Medulla oblongata (tissue), 1 donor: ENCODE results near the gene THOP1.

Source experiments
- DNase-seq: peaks from one replicate; pipeline ENCODE4 v3.0.0-alpha.2; 2015; ENCODE audit errors: extremely low spot score

Gene THOP1

GRCh38 chr19:2762783-2763496 is 22.4 kb upstream of the THOP1 start:
- DNase-seq: no peak

DNA sequence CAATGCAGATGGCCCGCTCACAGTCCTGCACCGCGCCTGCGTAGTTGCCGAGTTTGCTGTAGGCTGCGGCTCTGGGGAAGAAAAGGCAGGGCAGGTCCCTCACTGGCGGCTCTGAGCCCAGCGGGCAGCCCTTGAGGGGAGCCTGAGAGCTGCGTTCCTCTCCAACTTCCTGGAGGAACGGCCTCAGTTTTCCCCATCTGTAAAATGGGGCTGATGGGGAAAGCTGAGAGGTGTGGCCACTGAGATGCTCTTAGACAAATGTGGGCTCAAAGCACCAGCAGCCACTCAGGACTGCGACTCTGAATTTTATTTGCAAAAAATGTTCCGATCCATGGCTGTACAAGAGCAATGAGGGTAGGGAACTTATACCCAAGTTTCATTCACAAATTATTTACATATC is 21.6 kb upstream of the THOP1 start:
- no peak for DNase-seq

DNA sequence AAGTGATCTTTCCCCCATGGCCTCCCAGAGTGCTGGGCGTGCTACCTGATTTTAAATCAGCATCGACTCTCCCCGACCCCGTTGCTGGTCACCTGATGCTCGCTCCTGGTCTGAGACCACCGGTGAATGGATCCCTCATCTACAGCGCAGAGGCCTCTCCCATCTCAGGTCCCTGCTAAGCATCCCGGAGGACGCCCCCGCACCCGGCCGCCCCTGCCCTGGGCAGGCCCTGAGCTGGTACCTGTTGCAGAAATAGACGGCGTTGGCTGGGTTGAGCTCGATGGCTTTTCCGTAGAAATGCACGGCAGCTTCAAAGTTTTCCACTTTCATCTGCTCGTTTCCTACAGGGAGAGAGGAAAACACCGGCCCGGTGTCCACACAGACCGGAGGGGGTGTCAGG is 20.4 kb upstream of the THOP1 start:
- DNase-seq: no peak

DNA sequence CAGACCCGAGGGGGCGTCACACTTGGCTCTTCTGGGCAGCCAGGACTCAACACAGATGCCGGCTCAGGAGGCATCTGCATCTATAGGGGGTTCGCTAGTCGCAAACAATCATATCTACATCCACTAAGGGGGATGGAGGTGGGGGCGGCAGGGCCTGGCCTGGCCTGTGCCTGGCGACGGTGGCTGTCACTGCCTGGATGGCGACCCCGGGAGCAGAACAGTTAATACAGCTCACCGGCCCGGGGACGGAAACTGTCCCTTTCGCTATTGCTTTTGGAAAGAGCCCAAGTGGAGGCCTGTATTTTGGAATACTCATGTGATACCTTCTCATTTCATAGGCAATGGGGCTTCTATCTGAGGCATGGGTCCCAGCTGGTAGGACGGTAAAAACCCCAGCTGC is 19.9 kb upstream of the THOP1 start:
- DNase-seq: no peak

DNA sequence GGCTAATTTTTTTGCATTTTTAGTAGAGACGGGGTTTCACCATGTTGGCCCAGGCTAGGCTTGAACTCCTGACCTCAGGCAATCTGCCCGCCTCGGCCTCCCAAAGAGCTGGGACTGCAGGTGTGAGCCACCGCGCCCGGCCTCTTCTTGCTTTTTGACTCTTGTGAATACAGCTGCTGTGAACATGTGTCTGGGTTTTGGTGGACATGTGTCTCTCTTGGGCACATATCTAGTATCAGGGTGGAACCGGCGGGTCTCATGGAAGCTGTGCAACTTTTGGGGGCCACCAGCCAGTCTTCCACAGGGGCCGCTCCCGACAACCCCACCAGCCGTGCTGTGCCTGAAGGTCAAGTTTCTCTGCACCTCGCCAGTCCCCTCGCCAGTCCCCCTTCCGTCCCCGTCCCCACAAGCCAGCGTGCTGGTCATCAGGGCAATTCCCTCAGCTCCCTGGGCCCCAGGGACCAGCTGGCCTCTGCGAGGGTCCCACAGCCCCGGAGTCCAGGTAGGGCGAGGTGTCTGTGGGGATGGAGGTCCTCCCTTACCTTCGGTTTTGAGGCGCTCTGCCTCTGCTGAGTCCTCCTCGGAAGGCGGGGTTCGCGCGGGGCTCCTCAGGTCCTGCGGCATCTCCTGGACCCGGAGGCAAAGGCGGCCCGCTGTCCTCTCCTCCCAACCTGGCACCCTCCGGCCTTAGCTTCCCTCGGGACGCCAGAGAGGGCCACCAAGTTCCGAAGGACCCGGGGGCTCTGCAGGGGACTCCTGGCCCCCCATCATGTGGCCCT is 18.5 kb upstream of the THOP1 start:
- no peak for DNase-seq

DNA sequence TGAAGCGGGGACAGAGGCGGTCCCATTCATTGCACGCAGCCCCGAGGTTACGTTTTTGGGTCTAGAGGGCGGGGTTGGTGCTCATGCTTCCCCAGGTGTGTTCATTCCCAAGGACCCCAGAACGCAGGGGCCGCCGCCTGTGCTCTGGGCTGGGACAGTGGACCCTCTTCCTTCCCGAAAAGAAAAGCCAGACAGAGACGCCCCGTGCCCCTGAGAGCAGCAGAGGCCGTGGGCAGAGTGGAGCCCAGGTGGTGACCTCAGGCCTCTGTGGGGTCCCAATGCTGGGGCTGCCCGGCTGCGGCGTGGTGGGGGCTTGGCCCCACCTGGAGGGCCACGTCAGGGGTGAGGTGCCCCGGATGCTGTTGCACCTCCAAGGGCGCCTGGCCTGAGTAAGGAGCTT is 17.6 kb upstream of the THOP1 start:
- DNase-seq: no peak

- no peak for DNase-seq
These were observed 16.8 kb upstream of the THOP1 start for GRCh38 chr19:2768365-2769132.

DNA sequence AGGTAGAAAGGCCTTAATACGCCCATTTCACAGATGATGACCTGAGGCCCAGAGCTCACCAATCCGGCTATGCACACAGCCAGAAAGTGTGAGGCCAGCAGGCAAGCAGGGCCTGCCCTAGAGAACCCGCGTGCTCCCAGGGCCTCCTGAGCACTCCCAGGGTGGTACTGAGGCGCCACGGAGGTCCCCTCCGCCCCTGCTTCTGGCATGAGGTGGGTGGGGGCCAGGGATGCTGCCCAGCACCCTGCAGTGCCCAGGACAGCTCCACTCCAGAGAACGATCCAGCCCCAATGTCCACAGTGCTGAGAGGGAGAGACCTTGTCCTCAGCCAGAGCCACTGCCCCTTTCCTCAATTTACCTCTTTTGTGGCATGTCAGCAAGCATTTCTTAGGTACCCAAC is 16.1 kb upstream of the THOP1 start:
- DNase-seq: no peak

DNA sequence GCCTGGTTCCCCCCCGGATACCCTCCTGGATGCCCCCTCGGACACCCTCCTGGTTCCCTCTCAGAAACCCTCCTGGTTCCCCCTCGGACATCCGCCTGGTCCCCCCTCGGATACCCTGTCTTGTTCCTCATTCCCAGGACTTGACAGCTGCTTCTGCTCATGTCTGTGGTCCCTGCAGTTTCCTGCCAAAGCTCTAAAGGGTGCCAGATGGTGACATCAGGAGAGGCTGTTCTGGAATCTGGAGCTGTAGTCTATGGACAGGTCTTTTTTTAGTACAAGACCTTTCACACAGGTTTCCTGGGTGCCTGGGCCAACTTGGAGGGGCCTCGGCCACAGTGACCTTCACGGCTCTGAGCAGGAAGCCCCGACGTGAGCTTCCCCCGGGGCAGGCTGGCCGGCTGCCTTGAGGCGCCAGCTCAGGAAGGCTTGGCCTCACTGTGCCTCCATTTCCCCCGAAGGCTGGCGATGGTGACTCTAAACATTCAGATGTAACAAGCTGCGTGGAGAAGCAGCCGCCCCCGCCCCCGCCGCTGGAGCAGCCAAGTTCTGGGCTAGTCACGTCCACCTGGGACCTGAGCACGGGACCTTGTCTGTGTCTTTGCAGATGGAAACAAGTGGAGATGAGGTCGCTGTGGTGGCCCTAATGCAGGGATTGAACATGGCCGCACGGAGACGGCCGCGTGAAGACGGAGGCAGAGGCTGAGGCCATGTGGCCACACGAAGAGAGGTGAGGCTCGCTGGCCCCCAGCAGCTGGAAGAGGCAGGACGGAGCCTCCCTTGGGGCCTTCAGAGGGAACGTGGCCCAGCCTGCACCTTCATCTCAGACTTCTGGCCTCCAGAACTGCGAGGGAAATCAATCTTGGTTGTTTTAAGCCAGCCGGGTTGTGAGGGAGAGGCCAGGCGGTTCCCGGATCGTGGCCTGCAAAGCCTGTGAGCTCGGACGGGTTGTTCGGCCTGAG is 15.0 kb upstream of the THOP1 start:
- peak; percentile 75 for DNase-seq

DNA sequence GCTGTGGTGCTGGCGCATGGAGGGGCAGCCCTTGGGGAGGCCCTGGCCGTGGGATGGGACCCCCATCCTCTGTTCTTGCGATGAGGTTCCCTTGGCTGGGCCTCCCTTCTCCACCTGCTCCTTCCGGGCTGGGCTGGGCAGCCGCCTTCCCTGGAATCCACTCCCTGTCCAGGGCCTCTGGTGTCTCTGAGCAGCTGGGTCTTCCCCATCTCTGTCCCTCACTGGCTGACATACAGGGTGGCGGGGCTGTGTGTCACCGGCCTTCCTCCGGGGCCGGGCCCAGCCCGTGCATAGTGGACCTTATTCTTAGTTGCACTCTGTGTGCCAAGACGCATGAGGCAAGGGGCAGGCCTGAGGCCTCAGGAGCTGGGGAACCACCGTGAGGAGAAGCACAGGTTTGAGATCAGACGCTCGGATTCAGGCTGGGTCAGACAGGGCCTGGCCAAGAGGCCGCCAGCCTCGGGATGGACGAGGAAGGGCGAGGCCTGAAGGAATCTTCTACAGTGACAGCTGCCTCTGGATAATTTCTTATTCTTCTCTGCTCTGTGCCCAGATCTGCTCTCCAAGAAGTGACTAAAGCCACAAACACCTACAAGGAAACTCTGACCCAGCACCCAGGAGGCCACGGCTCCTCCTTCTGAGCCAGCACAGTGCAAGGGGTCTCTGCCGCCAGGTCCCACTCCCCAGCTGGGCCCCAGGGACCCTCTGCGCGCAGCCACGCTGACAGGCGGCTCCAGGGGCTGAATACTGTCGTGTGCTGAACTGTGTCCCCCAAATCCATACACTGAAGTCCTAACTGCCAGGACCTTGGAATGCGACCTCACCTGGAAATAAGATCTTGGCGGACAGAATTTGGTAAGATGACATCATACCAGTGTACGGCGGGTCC is 13.3 kb upstream of the THOP1 start:
- DNase-seq: no peak

DNA sequence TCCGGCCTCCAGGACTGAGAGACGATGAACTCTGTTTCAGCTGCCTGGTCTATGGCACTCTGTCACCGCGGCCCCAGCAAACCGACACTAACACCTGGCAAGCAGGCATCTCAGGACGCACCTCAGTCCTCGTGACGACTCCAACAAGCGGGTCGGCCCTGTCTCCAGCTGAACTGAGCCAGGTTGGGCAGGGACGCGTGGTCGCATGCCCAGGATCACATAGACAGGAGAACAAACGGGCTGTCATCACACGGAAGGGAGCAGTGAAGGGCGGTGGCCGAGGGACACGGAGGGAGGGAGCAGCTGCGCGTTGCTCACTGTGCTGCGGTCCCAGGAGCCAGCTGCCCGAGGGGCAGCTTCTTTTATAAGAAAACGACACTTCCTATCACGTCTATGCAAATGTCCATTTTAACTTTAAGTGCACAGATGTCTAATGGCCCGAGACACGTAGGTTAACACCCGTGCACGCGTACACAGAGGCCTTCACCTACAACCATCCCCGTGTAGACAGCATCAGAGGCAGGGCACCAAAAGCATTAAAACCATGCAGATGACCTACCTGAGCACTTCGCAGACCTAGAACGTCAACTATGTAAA is 11.1 kb upstream of the THOP1 start:
- DNase-seq: no peak

DNA sequence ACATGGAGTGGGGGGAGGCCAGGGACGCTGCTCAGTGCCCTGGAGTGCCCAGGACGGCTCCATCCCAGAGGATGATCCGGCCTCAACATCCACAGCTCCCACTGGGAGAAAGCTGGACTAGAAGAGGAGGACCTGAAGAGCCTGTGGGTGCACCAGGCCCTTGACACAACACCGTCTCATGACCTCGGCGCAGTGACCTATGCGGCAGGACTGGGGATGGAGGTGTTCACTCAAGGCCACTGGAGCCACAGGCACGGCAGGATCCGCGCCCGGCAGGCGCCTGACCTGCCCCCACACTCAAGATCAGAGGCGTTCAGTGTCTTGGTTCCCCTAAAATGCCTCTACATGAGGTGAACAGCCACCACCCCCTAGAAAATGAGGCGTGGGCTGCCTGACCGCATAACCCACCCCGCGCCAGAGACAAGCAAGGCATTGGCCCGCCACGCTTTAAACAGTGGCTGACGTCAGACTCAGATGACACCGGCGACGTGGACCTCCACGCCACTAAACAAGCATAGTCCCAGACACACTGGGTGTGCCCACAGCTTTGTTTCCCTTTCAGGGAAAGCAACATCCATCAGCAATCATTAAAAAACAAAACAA is 10.2 kb upstream of the THOP1 start:
- DNase-seq: peak; percentile 72

GRCh38 chr19:2775556-2776430 is 9.5 kb upstream of the THOP1 start:
- DNase-seq: peak; percentile 76

DNA sequence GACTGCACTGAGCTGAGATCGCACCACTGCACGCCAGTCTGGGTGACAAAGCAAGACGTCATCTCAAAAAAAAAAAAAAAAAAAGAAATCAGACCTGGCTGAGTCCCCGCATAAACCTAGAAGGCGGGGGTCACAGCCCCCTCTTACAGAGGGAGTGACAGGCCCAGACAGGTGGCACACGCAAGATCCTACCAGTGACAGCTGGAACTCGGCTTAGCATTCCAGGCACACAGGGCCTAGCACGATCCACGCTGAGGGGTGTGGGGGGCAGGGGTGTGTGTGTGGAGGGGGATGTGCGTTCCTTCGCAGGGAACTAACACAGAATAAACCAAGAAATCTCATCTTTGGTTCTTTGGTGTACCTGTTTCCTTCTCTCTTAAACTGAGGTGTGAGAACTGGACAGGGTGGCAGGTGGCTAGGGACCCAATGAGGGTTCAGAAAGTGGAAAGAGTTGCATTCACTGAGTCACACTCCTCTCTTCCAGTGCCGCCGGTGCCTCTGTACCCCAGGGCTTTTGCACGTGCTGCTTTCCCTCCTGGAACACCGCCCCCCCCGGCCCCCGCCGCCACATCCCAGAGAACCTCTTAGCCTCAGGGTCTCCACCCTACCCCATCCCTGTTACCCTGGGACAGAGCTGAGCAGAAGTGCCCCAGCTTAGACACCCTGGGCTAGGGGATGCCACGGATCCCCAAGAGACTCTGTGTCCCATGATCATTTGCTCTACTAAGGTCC is 7.2 kb upstream of the THOP1 start:
- no peak for DNase-seq

- peak; percentile 81 for DNase-seq
These were observed 6.1 kb upstream of the THOP1 start for GRCh38 chr19:2779121-2779740.

DNA sequence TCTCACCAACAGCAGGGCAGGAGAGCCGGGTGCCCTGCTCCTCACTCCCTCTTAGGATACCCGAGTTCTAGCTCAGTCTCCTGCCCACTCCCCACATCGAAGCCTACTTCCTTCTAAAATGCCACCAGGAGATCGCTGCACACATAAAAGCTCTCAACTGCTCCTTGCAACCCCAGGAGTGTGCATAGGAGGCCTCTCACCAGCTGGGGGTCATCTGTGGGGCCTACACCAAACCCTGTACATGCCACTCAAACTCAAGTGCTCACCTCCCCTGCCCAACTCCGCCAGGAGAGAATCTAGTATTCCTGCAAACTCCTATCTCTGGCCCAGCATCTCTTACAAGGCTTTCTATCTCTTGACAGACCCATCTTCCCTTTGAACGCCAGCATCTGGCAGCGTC is 5.0 kb upstream of the THOP1 start:
- DNase-seq: no peak

DNA sequence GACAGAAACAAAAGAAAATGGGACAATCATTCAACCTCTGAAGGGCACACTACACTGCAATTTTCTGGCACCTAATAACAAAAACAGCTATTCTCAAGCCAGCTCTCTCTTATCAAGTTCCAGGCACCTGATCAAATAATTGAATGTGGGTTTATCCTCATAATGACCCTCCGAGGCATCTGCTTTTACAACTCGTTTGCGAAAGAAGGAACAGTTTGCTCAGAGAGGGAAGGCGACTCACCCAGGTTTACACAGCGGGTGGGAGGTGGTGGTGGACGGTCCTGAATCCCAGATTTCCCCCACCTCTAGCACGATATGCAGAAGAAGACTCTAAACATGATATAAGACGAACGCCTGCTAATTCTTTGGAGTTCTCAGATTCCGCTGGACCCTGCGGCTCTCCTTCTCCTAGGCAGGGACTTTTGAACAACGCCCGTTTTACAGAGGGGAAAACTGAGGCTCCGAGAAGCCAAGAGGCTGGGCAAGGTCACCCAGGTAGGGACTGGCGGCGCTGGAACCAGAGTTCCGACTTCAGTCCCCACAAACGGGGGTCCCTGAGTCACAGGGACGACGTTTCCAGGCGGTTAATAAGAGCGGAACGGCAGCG is 2.9 kb upstream of the THOP1 start:
- DNase-seq: no peak
